Measurements from ENCODE around the gene BRD8.
"Not testable (repeated sequence)": the region's sequence is repeated elsewhere in the genome, so short reads cannot be mapped to it uniquely, and the experiment has no call there.

The BRD8 gene

DNA sequence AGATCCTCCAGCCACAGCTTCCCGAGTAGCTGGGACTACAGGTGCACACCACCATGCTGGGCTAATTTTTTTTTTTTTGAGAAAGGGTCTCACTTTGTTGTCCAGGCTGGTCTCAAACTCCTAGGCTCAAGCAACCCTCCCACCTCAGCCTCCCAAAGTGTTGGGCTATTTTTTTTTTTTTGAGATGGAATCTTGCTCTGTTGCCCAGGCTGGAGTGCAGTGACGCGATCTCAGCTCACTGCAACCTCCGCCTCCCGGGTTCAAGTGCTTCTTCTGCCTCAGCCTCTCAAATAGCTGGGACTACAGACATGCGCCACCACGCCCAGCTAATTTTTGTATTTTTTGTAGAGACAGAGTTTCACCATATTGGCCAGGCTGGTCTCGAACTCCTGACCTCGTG is 22.5 kb downstream of the BRD8 start:
- DNase-seq, result not testable (repeated sequence)

DNA sequence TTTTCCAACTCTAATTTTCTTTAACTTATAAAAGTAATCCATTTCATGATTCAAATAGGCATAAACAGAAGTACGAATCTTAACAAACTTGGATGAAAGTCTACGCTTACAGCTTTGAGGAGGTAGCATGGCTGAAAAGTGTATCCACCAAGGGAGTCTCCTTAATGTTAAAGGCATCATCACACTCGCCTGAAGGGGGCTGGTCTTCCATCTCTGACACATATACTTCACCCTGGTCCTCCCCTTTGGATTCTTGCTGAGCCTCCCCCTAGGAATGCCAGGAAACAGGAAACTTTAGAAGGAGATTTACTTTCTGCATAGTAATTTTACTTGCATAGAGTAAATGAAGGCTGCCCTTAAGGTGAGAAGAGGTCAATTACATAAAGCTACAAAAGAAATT is 28.9 kb downstream of the BRD8 start:
- DNase-seq, result no peak

DNA sequence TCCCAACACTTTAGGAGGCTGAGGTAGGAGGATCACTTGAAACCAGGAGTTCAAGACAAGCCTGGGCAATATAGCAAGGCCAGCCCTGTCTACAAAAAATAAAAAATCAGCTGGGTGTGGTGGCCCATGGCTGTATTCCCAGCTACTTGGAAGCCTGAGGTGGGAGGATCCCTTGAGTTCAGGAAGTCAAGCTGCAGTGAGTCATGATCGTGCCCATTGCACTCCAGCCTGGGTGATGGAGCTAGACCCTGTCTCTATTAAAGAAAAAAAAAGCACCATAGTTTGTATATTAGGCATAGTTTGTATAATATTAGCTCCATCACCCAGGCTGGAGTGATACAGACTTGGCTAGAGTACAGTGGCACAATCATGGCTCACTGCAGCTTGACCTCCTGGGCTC is 29.6 kb downstream of the BRD8 start:
- no peak for DNase-seq

DNA sequence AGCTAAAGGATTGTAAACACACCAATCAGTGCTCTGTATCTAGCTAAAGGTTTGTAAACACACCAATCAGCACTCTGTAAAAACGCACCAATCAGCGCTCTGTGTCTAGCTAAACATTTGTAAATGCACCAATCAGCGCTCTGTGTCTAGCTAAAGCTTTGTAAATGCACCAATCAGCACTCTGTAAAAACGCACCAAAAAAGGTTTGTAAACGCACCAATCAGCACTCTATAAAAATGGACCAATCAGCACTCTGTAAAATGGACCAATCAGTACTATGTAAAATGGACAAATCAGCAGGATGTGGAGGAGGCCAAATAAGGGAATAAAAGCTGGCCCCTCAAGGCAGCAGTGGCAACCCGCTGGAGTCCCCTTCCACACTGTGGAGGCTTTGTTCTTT is 34.9 kb downstream of the BRD8 start:
- DNase-seq, result not testable (repeated sequence)

DNA sequence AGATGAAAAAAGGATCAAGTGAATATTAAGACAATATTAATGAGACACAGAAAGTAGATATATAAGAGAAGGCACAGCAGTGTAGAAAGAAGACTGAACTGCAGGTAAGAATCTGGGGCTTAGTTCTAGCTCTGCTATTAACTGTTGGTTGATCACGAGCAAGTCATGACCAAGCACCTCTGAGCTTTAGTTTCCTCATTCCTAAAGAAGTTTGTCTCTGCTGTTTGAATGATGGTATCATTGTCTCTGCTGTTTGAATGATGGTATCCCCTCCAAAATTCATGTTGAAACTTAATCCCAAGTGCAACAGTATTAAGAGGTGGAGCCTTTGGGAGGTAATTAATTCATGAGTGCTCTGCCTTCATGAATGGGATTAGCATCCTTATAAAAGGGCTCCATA is 36.7 kb downstream of the BRD8 start:
- DNase-seq, result no peak

DNA sequence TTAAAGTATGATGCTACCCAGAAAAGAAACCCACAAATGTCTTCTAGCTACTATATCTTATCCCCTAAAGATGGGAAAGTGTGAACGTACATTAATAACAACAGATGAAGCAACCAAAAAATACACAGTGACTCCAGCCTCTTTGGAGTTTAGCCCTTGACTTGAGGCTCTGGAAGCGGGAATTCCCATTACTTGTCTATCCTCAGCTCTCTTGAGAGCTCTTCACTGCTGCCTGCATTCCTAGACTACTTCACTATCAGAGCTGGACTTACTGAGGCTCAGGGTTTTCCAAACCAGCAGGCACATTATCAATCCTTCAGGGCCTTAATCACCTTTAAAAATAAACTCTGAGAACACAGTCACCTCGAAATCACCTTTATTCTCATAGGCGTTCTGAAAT is 38.2 kb downstream of the BRD8 start:
- DNase-seq, result no peak

DNA sequence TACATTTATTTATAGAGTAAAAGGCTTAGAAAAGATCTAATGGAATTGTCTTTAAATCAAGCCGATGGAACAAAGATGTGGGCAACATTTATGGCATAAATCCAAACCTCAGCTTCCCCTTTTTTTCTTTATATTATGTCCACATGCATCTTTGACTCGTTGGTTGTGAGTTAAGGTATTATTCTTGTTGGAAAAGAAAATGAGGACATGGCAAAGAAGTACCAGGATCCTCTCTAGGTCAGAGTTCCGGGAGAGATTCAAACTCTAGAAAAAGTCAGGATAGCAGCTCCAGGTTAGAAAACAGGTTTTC is 38.7 kb downstream of the BRD8 start:
- no peak for DNase-seq

DNA sequence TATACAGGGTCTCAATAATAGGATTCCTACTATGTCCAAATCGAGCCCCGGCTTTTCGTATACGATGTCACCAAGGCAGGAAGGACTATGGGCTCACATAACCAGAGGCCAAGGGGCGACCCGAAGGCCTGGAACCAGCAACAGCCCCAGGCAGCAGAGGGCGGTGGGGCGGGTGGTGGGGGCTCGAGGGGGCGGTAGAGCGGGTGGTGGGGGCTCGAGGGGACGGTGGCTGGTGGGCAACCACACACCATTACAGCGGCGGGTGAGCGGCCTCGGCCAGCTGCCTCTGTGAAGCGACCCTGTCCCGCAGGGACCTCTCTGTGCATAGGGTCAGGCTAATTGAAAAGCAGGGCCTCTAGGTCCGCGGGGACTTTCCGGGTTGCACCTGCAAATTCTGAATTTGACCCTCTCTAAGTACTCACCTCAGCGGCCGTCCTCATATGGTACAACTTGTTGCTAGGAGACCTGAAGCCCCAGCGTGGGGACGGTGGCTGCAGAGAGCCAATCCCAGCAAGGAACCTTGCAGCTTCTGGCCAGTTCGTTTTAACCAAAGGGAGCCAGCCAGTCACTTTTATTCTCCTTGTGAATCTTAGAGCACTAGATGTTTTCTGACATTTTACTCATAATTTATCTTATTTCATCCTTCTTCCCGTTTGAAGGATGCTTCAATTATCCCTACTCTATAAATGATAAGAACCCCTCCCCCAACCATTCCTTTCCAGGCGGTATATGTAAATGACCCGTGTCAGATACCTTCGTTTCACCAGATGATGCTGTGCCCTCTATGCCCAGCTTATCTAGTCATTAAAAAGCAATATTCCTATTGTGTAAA is 39.3 kb downstream of the BRD8 start, which contains the start of gene NME5:
Gene NME5 (minus strand): TSS at position 480 of the 832 bp plus-strand sequence. CDS start 648 bp downstream, outside the sequence.
- no peak for DNase-seq

DNA sequence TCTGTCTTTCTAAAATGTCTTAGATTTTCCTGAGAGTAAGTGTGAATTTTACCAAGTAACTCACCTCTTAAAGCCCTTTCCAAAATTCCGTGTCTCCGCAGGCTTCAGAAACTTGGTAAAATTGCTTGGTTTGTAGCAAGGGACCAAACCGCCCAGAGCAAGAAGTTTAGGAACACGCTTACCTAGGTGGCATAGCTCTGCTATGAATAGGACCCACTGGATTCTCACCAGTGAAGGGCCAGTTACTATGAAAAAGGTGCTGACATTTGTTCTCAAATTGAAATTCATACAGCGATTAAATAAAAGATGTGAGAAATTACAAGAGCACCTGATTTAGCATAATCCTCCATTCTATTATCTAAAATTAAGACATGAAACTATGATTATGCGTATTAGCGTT is 45.9 kb downstream of the BRD8 start:
- no peak for DNase-seq

DNA sequence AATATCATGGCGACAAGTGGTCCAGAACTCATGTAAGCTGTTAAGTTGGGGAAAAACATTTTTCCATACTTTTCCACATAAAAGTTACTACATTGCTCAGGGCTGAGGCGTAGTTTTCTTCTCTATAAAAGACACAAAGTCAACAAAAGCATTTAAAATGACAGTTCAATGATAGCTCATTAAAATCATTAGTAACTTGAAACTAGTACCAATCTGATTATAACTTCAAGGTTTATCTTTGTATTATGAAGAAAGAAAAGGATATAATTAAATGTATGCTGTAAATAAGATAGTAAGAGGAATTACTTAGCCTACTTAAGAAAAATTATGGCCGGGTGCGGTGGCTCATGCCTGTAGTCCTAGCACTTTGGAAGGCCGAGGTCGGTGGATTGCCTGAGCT is 49.1 kb downstream of the BRD8 start:
- DNase-seq, result no peak

DNA sequence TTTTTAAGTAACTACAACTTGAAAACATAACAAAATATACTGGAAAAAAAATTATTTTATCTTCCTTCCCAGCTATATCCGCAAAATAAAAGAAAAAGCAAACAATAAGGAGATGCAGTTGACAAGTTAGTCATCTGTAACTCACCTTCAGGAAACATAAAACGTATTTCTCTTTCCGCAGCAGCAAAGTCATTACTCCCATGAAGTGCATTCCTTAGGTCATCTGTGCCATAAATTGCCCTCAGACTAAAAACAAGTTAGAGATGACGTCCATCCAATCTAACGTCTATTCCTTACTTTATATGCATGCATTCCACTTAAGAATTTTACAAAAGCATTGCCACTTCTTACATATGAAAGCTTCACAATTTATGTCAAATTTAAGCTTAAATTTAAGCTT is 50.1 kb downstream of the BRD8 start:
- DNase-seq, result no peak

DNA sequence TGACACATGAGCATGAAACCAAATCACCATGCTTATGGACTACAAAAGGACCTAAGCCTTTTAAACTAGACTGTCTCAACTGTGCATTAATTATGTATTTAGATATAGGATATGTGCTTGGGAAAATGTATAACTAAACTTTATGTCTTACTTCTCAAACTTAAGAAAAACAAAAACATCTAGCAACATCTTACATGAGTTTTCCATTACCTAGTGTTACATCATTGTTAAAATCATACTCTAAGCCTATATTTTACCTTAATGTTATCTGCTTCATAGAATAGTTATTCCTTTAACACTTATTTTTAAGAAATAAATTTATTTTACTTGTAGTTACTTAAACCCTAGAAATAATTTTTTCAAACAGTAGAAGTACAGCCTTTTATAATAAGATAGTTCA is 63.2 kb downstream of the BRD8 start:
- DNase-seq, result no peak

DNA sequence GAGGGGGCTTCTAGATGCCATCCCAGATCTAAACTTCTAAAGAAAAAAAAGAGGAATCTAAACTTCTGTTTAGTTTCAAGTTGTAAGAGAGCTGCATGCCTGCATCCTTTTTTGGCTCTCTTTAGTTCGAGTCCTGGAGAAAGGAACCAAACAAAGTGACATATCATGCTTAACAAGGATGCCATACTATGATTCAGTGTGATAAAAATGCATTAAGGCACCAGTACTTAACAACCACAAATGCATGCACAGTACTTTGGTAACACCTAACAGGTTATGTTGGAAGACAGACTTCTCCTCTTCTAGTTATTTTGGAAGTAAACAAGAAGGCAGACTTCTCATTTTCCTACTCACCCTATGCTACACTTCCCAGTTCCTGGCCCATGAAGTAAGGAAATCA is 66.5 kb downstream of the BRD8 start:
- no peak for DNase-seq

DNA sequence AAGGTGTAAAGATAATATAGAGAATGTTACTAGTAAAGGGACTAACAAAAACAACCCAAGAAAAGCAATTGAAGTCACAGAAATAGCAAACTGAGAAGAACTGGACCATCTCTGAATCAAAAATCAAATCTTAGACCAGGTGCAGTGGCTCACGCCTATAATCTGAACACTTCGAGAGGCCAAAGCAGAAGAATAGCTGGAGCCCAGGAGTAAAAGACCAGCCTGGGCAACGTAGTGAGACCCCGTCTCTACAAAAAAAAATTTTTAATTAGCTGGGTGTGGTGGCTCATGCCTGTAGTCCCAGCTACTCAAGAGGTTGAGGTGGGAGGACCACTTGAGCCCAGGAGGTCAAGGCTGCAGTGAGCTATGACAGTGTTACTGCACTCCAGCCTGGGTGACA is 67.2 kb downstream of the BRD8 start:
- DNase-seq, result no peak

DNA sequence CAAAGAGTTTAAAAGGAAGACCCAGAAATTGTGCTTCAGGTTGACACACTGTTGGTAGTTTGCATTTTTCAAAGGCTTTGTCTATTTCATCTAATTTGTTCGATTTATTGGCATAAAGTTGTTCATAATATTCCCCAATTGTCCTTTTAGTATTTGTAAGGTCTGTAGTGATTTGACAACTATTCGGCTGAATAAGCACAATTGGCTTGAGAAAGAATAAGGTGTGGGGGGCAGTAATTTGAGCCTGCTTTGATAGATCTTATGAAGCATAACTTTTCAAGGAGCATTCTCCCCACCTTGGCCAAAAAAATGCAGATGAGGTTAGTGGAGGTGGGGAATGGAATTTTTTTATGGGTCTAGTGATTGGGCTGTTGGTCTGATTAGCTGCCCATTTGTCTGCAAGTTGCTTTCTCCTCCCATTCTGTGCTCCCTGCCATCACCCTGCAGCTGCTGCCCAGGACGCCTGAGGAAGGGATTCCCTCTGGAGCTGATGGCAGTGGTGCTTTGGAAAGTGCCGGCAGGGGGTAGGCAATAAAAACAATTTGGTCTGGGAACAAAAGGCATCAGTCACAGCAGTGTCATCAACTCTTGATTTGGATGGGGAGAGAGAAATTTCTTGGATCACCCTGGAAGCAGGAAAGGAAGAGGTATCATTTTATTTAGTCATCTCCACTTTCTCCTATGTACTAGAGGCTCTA is 68.0 kb downstream of the BRD8 start:
- DNase-seq, result no peak

DNA sequence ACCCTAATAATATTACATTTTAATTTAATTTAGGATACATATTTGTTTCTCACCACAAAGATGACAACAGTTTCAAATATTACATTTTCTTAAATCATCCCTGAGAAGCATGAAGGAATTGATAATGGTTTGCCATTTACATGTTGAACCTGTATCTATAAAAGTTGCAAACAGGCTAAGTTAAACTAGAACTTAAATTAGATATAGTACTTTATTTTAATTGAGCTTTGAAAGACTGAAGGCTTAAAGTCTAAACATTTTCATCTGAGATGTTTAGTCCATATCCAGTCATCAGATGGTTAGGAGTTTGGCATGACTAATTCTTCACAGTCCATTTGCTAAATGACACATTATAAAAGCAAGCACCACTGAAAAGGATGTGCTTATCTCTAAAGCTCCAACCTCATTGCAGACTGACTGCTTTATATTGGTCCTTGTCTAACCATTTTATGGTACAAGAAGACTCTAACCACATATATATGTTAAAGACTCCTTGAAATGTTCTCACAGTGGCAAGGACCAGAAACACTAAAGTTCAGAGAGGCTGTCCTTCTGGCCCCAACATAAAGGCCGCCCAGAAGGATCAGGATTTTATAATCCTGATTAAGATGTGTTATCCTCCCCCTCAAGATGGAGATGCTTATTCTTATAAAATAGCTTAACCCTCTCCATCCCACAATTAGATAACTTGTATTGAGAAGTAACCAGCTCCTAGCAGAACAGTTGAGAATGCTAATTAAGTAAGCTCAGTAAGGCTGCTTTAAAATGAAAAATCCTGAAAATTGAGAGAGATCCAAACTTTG is 68.8 kb downstream of the BRD8 start:
- DNase-seq, result no peak

DNA sequence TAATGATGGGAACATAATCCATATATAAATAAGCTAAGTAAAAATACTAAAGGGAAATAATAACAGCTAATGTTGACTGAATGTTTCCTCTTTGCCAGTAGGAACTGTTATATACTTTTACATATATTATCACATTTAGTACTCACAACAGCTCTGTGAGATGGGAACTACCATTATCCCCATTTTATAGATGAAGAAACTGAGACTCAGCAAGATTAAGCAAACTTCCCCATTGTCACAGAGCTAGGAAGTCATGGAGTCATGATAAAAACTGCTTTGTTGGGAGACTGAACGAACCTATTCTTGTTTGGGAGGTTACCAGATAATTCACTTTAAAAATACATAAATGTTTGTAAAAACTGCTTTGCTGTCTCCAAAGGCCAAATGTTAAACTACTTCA is 71.2 kb downstream of the BRD8 start:
- DNase-seq, result no peak

DNA sequence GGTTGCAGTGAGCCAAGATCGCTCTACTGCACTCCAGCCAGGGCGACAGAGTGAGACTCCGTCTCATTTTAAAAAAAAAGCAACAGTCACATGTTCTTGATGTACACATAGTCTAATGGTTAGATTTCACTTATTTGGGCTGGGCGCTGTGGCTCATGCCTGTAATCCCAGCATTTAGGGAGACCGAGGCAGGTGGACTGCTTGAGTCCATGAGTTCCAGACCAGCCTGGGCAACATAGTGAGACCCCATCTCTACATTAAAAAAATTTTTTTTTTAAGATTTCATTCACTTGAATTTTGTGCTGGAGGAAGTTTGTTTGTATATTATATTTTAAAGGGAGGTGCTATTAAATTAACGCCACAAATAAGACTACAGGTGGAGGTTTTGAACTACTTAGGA is 72.7 kb downstream of the BRD8 start:
- DNase-seq, result no peak

DNA sequence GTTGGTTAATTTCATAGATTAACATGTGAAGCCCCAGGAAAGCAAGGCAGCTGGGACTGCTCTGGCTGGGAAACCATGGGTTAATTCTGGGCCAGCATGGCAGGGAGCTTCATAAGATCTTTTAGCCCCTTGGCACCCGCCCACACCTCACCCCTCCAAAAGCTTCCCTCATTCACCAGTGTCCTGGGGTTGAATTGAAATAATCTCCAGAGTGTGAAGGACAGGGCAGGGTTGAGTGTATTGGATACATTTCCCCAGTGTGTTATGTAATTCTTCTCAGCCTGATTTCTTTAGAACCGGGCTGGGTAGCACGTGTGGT is 75.2 kb downstream of the BRD8 start:
- no peak for DNase-seq

DNA sequence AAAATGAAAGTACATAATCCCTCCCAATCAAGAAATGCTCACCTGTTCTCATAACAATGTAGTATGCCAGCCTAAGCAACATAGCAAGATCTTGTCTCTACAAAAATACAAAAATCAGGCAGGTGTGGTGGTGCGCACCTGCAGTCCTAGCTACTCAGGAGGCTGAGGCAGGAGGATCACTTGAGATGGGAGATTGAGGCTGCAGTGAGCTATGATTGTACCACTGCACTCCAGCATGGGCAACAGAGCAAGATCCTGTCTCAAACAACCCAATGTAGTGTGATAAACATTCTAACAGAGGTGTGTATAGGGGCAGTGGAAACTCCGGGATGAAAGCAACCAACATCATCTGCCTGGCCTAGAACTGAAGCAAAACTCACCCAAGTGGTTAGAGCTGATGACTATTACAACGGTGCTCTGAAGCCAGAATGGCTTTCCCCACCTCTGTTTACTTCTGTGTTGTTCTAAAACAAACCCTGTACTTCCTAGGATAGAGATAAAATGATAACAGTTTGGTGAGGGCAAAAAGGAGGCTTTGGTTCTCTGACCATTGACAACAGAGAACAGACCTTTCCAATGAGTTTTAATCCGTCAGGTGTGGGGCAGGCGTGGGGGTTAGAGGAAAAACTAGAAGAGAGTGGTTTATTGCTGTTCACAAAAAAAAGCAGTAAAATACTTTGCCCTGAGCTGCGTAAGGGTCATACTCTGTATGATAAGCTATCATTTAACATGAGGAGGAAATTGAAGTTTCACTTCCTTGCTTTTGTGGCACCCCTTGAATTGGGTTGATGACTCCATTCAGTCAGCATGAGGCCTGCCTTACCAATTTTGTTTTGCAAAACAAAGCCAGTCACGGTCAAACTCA is 75.7 kb downstream of the BRD8 start:
- DNase-seq, result no peak

DNA sequence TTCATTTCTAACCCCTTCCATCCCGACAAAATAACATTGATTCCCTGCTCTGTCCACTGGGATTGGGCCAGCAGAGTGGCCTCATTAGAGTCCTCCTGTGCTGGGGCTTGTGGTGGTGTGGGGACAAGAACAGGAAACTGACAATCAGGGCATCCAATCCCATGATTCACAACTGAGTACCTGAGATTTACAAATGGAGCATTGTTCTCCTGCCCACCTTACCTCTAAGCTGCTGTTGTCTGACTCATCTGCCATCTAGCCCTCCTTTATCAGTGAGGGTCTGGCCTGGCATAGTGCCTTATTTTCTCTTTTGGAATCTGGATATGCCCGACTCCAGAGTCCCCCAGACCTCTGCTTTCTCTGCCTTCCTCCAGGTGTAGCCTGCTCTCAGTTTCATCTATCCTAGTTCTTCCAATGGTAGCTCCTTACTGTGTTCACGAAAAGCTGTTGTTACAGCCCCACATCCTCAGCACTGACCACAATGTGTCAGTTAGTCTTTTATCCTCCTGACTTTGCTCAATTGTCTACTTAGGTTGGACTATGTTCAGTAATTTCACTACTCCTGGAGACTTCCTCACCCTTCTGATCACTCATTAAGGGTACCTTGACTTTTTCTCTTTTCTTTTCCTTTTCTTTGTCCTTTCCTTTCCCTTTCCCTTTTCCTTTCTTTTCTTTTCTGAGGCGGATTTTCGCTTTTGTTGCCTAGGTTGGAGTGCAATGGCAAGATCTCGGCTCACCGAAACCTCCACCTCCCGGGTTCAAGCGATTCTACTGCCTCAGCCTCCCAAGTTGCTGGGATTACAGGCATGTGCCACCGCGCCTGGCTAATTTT is 81.2 kb downstream of the BRD8 start:
- no peak for DNase-seq

DNA sequence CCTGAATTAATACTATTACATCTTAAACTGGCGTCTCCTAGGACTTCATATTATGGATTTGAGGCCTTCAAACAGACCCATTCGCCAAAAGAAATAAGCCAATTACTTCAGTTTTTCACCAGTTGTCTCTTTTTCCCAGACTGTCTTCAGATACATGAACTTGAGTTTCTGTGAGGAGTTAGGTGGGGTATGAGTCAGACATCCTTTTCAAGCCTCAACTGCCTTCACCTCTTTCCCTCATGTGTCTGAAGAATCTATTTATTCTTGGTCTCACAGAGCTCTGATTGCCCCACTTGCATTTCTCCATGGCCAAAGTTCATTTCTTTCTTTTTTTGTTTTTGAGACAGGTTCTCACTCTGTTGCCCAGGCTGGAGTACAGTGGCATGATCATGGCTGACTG is 82.1 kb downstream of the BRD8 start:
- no peak for DNase-seq

Measured in NK-92 treated with Interleukin-12 subunit alpha and Interleukin-12 subunit beta, amount 100 ng/mL, for 24 hours (cell line).